Measurements from ENCODE around the gene TBXA2R.

Gene TBXA2R

DNA sequence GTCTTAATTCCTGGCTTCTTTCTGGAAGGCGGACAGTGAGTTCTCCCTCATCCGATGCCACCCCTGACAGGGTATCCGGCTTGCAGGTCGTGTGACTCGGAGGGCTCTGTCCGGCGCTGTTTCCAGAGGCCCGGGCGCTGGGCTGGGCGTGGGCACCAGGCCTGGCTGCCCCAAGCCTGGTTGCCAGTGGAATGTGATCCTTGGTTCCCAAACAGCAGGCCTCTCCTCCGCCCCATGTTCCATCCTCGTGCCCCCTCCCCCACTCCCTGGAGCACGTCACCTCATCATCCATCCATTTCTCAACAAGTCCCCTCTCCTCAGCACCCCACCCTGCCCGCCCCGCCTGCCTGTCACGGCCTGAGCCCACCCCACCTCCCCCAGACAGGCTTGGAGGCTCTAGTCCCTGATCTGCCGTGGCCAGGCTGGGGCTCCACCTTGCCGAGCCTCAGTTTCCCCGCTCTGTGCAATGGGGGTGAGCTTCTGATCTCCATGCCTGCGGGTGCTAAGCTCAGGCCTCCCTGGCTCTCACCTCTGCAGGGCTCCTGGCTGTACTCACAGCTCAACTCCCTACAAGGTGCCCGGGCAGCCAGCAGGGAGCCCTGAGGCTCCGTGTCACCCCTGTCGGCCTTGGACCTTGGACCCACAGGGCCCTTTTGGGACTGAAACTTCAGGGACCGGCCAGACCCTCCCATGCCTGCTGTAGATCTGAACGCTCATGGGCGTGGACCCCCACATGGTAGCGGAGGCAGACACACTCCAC lies 2.3 kb downstream of the TBXA2R start:
- no peaks in the 10 kb centered on the region for H3K79me2 ChIP-seq (ENCODE audit: control insufficient read depth, insufficient read depth, low read length, poor library complexity)
- no peak overlapping the region for H2BK5ac ChIP-seq (ENCODE audit: low read depth, low read length, poor library complexity)
- H4K12ac ChIP-seq (ENCODE audit: low read depth, low read length), result no peak overlapping the region
- H3K4me3 ChIP-seq (ENCODE audit: low read depth, low read length), result no peak overlapping the region
- no peak overlapping the region for H2BK12ac ChIP-seq (ENCODE audit: low read length)
- peaks cover 2% of the 10 kb centered on the region for H3K79me1 ChIP-seq (ENCODE audit: low read length)
- WGBS (ENCODE audit: extremely low coverage, insufficient coverage, insufficient read length), result no CpG with 5 or more reads among the region's 27 CpGs
- no peak overlapping the region for H4K91ac ChIP-seq (ENCODE audit: low read depth, low read length)
- no peak overlapping the region for H3K4me2 ChIP-seq (ENCODE audit: low read length)
- H3K9ac ChIP-seq (ENCODE audit: low read length), result no peak overlapping the region
- no peak overlapping the region for H2AK5ac ChIP-seq (ENCODE audit: low read length)
- peaks cover 6% of the 10 kb centered on the region for H3K9me3 ChIP-seq (ENCODE audit: insufficient read depth, low read depth, low read length)
- H3K23ac ChIP-seq (ENCODE audit: low read length), result no peak overlapping the region
- H2BK120ac ChIP-seq (ENCODE audit: insufficient read depth, low read length, poor library complexity), result no peak overlapping the region
- H3K36me3 ChIP-seq (ENCODE audit: control insufficient read depth in 1 of 2, insufficient read depth in 2 of 2, low read length in 2 of 2), result no peaks in the 10 kb centered on the region
- no peak overlapping the region for H3K18ac ChIP-seq (ENCODE audit: low read length)
- H3K14ac ChIP-seq (ENCODE audit: low read length), result no peak overlapping the region
- no peak overlapping the region for H3K4ac ChIP-seq (ENCODE audit: low read depth, low read length)
- no peak for DNase-seq
- no peak overlapping the region for H4K8ac ChIP-seq (ENCODE audit: low read depth, low read length)
- H2AFZ ChIP-seq (ENCODE audit: insufficient read depth, low read length, poor library complexity), result no peak overlapping the region
- no peak overlapping the region for H3K27ac ChIP-seq (ENCODE audit: low read depth, low read length)
- peaks cover 13 to 14% of the 10 kb centered on the region in 2 experiments for H3K4me1 ChIP-seq (ENCODE audit: control insufficient read depth in 1 of 2, insufficient read depth in 2 of 2, low read length in 2 of 2)
- no peaks in the 10 kb centered on the region for H3K27me3 ChIP-seq (ENCODE audit: insufficient read depth, low read length)

DNA sequence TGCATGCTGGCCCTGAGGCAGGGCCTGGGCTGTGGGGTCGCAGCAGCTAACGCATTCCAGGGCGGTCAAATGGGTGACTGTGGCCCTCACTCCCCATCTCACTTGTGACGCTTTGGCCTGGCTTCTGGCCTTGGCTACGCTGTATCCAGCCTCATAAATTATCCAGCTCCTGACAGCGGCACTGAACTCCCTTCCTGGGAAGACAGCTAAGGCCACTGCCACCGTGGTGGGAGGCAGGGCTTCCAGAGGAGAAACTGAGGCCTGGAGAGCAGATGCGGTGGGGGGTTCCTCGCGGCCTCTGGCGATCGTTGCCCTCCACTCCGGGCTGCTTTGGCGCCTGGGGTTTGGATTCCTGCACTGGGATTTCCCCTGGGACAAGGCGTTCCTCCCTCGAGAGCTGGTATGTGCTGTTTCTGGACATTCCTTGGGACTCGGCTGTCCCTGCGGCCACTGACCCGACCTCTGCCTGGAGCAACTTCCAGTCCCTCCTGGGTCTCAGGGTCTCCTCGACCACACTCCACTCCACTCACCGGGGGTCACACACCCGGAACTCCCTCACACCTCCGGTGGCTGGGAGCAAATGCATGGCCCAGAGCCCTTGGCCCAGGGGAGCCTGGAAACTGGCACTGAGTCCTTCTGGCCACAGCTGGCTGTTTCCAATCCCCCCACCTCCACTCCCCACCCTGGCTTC lies 3.4 kb downstream of the TBXA2R start:
- no peak overlapping the region for H2BK5ac ChIP-seq (ENCODE audit: low read depth, low read length, poor library complexity)
- WGBS (ENCODE audit: extremely low coverage, insufficient coverage, insufficient read length), result no CpG with 5 or more reads among the region's 23 CpGs

DNA sequence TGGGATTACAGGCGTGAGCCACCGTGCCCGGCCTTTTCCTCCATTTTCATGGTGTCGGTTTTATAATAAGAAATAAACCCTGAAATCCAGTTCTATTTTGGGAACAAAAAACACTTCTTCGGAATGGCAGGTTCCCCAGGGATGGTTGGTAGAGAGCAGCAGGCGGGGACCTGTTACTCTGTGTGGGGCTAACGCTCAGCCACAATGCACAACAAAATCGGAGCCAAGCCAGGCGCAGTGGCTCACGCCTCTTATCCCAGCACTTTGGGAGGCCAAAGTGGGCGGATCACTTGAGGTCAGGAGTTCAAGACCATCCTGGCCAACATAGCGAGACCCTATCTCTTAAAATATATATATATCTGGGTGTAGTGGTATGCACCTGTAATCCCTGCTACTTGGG lies 5.7 kb downstream of the TBXA2R start:
- Histone ChIP-seq H3K9me3 (ENCODE audit: insufficient read depth, low read depth, low read length) (peaks cover 3% of the 10 kb centered on the region), H4K8ac (ENCODE audit: low read depth, low read length) (no peak overlapping the region), H4K91ac (ENCODE audit: low read depth, low read length) (no peak overlapping the region), H3K14ac (ENCODE audit: low read length) (no peak overlapping the region), H2BK120ac (ENCODE audit: insufficient read depth, low read length, poor library complexity) (no peak overlapping the region), H3K79me1 (ENCODE audit: low read length) (peaks cover 2% of the 10 kb centered on the region), H2BK5ac (ENCODE audit: low read depth, low read length, poor library complexity) (no peak overlapping the region), H3K36me3 (ENCODE audit: control insufficient read depth in 1 of 2, insufficient read depth in 2 of 2, low read length in 2 of 2) (no peaks in the 10 kb centered on the region), H4K12ac (ENCODE audit: low read depth, low read length) (no peak overlapping the region), H3K18ac (ENCODE audit: low read length) (no peak overlapping the region), H3K27ac (ENCODE audit: low read depth, low read length) (no peak overlapping the region), H3K79me2 (ENCODE audit: control insufficient read depth, insufficient read depth, low read length, poor library complexity) (no peaks in the 10 kb centered on the region), H3K4me1 (ENCODE audit: control insufficient read depth in 1 of 2, insufficient read depth in 2 of 2, low read length in 2 of 2) (peaks cover 8 to 9% of the 10 kb centered on the region in 2 experiments), H3K23ac (ENCODE audit: low read length) (no peak overlapping the region), H2AFZ (ENCODE audit: insufficient read depth, low read length, poor library complexity) (no peak overlapping the region), H2AK5ac (ENCODE audit: low read length) (no peak overlapping the region), H3K4me2 (ENCODE audit: low read length) (no peak overlapping the region), H3K9ac (ENCODE audit: low read length) (no peak overlapping the region), H3K4me3 (ENCODE audit: low read depth, low read length) (no peak overlapping the region), H3K27me3 (ENCODE audit: insufficient read depth, low read length) (no peaks in the 10 kb centered on the region), H2BK12ac (ENCODE audit: low read length) (no peak overlapping the region), H3K4ac (ENCODE audit: low read depth, low read length) (no peak overlapping the region)
- WGBS (ENCODE audit: extremely low coverage, insufficient coverage, insufficient read length), result no CpG with 5 or more reads among the region's 12 CpGs
- no peak for DNase-seq

More for the DNA sequence above, 3.4 kb downstream of the TBXA2R start:
- Histone ChIP-seq H3K27ac (ENCODE audit: low read depth, low read length) (no peak overlapping the region), H3K4me3 (ENCODE audit: low read depth, low read length) (no peak overlapping the region), H3K79me2 (ENCODE audit: control insufficient read depth, insufficient read depth, low read length, poor library complexity) (no peaks in the 10 kb centered on the region), H3K9me3 (ENCODE audit: insufficient read depth, low read depth, low read length) (peaks cover 6% of the 10 kb centered on the region), H4K8ac (ENCODE audit: low read depth, low read length) (no peak overlapping the region), H3K79me1 (ENCODE audit: low read length) (peaks cover 2% of the 10 kb centered on the region), H2AFZ (ENCODE audit: insufficient read depth, low read length, poor library complexity) (no peak overlapping the region), H3K27me3 (ENCODE audit: insufficient read depth, low read length) (no peaks in the 10 kb centered on the region), H2BK120ac (ENCODE audit: insufficient read depth, low read length, poor library complexity) (no peak overlapping the region), H3K23ac (ENCODE audit: low read length) (no peak overlapping the region), H3K4me1 (ENCODE audit: control insufficient read depth in 1 of 2, insufficient read depth in 2 of 2, low read length in 2 of 2) (peaks cover 13 to 14% of the 10 kb centered on the region in 2 experiments), H4K91ac (ENCODE audit: low read depth, low read length) (peak overlapping the region; percentile 11), H2BK12ac (ENCODE audit: low read length) (no peak overlapping the region), H4K12ac (ENCODE audit: low read depth, low read length) (no peak overlapping the region), H3K14ac (ENCODE audit: low read length) (no peak overlapping the region), H3K4ac (ENCODE audit: low read depth, low read length) (no peak overlapping the region), H3K4me2 (ENCODE audit: low read length) (no peak overlapping the region), H3K9ac (ENCODE audit: low read length) (no peak overlapping the region), H2AK5ac (ENCODE audit: low read length) (no peak overlapping the region), H3K18ac (ENCODE audit: low read length) (no peak overlapping the region), H3K36me3 (ENCODE audit: control insufficient read depth in 1 of 2, insufficient read depth in 2 of 2, low read length in 2 of 2) (no peaks in the 10 kb centered on the region)
- DNase-seq, result peak; percentile 51 to 64

DNA sequence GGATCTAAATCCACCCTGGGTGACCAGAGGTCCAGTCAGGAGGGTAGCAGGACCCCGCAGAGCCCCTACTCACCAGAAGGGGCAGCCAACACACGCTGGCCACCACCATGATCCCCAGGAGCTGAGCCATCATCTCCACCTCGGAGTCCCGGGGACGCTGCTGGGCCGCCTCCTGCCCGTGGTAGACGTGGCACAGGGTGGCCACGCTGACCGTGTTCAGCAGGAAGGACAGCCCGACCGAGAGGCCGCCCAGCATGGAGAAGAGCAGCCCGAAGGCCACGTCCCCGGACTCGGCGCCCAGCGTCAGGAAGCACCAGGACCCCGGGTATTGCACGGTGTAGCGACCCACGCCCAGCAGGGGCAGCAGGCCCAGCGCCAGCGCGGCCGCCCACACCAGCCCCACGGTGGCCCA lies 6.9 kb downstream of the TBXA2R start:
- Histone ChIP-seq H3K23ac (ENCODE audit: low read length) (no peak overlapping the region), H3K79me2 (ENCODE audit: control insufficient read depth, insufficient read depth, low read length, poor library complexity) (no peaks in the 10 kb centered on the region), H3K27me3 (ENCODE audit: insufficient read depth, low read length) (no peaks in the 10 kb centered on the region), H3K4me1 (ENCODE audit: control insufficient read depth in 1 of 2, insufficient read depth in 2 of 2, low read length in 2 of 2) (peaks cover 8 to 9% of the 10 kb centered on the region in 2 experiments), H4K91ac (ENCODE audit: low read depth, low read length) (no peak overlapping the region), H3K79me1 (ENCODE audit: low read length) (peaks cover 2% of the 10 kb centered on the region), H3K4me3 (ENCODE audit: low read depth, low read length) (no peak overlapping the region), H2AK5ac (ENCODE audit: low read length) (no peak overlapping the region), H3K9me3 (ENCODE audit: insufficient read depth, low read depth, low read length) (peaks cover 3% of the 10 kb centered on the region), H2BK12ac (ENCODE audit: low read length) (no peak overlapping the region), H2BK5ac (ENCODE audit: low read depth, low read length, poor library complexity) (no peak overlapping the region), H3K36me3 (ENCODE audit: control insufficient read depth in 1 of 2, insufficient read depth in 2 of 2, low read length in 2 of 2) (no peaks in the 10 kb centered on the region), H3K18ac (ENCODE audit: low read length) (no peak overlapping the region), H3K4me2 (ENCODE audit: low read length) (no peak overlapping the region), H3K4ac (ENCODE audit: low read depth, low read length) (no peak overlapping the region), H4K12ac (ENCODE audit: low read depth, low read length) (no peak overlapping the region), H3K9ac (ENCODE audit: low read length) (no peak overlapping the region), H3K27ac (ENCODE audit: low read depth, low read length) (no peak overlapping the region), H2BK120ac (ENCODE audit: insufficient read depth, low read length, poor library complexity) (no peak overlapping the region), H3K14ac (ENCODE audit: low read length) (no peak overlapping the region), H4K8ac (ENCODE audit: low read depth, low read length) (no peak overlapping the region), H2AFZ (ENCODE audit: insufficient read depth, low read length, poor library complexity) (no peak overlapping the region)
- no CpG with 5 or more reads among the region's 28 CpGs for WGBS (ENCODE audit: extremely low coverage, insufficient coverage, insufficient read length)
- DNase-seq, result no peak
